Stimulated activated CD4-positive, alpha-beta T cell treated with anti-CD3 and anti-CD28 coated beads, TNF-alpha, amount 100 ng/mL, for 1 hour (primary cell): ENCODE measurements around the gene MAPK4.

Experiments used
- DNase-seq, 3 donors: peaks; one replicate each; pipeline ENCODE4 v3.0.0-alpha.2; 2020; ENCODE audit warnings: low read depth in 3 of 3, low spot score in 1 of 3

Gene MAPK4

DNA sequence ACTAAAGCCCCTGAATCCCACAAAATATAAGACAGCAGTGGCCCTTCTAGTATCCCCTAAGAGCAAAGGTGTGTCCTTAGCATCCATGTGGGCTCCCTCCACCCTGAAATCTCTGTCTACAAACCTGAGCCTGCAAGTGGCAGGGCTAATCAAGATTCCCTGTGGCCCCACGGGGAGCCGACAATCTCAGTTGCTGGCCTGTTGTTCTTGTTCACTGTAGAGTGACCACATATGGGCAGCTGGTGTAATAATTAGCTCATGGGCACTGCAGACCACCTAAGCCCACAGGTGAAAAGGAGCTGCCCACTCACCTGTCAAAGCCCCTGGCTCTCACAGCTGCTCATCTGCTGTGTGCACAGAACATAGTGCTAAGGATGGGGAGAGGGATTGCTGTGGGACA is 157.7 kb downstream of the MAPK4 start:
- DNase-seq: no peak

DNA sequence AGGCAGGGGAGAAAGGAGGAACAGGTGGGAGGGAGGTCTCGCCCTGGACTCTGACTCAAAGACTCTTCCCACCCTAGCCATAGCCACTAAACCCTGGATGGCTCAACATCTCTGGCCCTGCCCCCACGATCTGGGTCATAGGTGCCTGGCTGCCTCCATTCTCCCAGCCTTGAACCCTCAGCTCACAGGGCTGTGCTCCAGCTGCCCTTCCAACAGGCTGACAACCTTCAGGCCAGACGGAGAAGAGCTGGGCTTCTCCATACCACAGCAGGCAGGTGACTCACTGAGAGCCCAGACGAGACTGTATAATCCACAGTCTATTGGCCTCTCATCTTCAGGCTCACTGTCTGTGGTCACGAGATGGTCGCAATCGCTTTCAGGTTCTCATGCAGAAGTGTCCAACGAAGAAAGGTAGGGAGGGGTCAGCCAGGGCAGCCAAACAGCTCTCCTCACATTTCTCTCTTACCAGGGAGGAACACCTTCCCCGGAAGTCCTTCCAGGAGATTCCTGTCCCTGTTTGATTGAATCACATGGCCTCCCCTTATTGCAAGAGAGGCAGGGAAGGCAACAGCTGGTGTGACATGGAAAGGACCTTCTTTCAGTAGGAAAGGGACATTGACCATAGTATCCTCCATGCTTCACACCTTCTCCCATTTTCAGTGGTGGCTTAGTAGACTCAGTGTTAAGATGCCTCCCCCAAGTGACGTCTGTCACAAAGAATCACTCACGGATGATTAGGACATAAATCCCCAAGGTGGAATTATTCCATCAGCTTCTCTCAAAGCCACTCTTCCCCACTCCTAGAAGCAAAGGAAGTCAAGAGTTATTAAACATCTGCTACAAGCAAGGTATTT is 159.8 kb downstream of the MAPK4 start:
- no peak for DNase-seq

DNA sequence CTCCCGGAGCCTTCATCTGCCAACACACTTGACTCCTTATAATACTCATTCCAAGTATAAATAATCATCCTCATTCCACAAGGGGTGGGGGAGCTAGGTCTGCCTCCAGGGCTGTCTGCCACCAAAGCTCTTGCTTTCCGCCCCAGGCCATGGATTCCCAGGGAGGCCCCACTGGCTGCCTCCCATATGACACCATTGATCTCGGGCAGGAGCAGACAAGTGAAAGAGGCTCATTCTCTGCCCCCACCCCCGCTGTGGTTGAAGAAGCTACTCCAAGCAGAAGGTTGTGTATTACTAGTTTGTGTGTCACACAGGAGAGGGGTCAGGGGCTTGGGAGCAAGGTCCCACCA is 160.4 kb downstream of the MAPK4 start:
- DNase-seq: no peak

DNA sequence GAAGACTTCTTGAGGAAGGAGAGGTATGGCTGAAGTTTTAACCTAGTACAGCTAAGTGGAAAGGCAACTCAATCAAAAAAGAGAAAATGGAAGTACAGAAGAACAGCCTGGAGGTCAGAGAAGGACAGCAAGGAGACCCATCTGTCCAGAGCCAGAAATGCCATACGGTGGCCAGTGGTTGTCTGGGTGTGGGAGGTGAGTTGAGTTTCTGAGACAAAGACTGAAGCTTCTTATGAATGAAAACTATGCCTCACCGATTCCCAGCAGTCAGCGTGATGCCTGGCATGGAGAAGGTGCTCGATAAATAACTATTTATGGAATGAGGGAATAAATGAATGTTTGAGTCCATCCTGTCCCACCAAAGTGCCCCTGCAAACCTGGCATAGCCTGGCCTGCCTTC is 161.1 kb downstream of the MAPK4 start:
- no peak for DNase-seq

DNA sequence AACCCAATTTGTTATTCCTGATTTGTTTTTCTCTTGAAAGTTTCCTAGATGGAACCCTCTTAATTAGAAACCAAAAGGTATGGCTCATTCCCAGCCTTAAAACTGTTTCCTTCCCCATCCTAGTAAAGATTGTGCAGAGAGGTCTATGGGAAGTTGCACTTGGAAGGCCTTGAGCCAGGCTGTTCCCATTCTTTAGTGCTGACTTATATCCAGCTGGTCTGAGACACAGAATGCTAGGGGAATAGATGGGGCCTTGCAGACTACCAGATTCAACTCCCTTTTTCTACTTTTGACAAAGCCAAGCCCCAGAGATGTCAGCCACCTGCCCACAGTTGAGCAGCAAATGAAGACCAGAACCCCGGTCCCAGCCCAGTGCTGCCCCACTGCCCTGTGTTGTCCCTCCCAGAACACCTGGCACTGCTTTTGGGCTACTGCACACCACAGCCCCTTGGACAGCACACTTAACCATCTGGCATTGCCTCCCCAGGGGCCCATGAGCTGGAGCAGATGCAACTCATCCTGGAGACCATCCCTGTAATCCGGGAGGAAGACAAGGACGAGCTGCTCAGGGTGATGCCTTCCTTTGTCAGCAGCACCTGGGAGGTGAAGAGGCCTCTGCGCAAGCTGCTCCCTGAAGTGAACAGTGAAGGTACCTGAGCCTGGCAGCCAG is 161.7 kb downstream of the MAPK4 start:
- no peak for DNase-seq

DNA sequence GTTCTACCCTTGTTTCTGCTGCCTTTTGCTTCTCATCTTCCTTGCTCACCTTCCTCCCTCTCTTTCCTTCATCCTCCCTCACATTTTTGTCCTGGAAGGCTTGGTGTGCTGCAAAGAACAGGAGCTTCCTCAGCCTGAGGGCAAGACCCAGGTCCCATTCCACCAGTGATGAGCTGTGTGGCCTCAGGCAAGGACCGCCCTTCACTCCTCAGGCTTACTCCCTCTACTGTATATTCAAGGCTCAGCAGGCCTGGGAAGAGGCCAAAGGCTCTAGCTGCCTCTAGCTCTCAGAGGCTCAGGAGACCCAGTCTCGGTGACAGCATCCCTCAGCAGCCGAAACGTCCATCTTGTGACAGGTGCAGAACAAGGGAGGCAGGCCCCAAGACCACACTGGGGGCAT is 162.4 kb downstream of the MAPK4 start:
- DNase-seq: no peak

DNA sequence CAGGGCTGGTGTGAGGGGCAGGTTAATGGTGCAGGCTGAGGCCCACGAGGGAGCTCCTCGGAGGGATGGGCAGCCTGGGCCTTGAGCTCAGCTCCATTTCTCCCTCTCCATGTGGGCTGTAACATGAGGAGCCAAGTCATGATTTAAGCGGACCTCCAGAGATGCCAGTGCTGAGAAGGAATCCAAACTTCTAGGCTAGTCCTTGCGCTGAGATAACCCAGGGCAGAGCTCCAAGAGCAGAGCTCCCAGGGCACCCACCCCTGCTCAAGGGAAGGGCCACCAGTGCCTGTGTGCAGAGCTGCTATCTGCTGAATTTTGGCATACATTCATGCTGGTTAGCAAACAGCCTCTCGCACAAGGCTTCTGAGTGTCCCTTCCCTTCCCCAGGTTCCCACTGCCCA is 164.9 kb downstream of the MAPK4 start:
- DNase-seq: no peak

DNA sequence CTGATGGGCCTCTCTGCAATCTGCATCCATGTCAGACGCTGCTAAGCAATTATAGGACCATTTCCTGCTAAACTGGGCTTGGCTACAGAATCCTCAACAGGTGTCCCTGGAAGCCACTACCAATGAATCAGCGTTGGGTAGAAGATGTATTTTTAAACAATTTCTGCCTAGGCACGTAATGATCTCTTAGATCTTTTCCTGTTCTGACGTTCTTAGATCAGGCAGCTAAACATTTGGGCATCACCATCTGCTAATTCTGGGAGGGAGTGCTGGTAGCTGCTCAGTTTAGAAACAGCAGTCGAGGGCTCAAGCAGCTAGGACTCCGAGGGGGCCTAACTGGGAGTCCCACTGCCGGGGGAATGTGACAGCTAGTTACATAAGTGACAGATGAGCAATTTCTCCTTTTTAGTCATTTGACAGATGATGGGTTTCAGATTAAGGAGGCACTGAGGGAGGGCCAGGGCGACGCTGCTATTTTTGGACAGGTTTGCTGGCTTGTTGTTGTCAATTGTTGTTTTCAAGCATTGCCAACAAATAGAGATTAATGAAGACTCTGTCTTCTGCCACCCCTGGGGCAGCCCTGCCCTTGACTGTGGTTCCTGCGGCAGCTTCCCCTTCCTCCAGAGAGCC is 167.2 kb downstream of the MAPK4 start:
- no peak for DNase-seq

DNA sequence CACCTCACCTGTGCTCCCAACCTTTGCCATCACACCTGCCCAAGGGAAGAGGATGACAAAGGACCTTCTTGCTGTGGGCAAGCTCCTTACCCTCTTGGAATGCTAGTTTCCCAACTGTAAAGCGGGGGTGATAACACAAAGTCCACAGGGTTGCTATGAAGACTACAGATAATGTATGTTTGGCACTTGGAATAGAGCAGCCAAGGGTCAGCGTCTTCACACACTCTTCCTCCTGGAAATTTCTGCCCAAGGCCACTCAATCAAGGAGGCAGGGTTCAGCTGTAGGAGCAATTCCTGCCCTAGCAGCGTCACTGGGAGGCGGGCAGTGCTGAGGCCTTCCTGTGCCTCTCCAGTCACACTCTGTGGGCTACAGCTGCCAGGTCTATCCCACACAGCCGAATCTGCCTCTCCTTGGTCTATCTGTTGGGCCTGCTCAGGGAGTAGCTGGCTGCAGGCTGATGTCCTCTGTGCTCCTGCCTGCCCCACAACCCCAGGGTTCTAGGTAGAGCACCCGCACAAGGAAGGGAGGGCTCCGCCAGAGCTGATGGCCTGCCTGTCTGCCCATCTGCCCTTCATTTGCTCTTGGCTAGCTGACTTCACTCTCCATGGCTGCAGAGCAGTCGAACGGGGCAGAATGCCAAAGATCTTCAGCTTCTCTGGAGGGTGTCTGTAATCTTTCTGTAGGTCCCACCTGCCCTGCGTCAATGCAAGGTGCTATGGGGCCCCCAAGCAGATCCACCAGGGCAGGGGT is 168.0 kb downstream of the MAPK4 start:
- no peak for DNase-seq

DNA sequence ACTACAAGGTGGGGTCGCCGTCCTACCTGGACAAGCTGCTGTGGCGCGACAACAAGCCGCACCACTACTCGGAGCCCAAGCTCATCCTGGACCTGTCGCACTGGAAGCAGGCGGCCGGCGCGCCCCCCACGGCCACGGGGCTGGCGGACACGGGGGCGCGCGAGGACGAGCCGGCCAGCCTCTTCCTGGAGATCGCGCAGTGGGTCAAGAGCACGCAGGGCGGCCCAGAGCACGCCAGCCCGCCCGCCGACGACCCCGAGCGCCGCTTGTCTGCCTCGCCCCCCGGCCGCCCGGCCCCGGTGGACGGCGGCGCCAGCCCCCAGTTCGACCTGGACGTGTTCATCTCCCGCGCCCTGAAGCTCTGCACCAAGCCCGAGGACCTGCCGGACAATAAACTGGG is 169.5 kb downstream of the MAPK4 start:
- DNase-seq: no peak

DNA sequence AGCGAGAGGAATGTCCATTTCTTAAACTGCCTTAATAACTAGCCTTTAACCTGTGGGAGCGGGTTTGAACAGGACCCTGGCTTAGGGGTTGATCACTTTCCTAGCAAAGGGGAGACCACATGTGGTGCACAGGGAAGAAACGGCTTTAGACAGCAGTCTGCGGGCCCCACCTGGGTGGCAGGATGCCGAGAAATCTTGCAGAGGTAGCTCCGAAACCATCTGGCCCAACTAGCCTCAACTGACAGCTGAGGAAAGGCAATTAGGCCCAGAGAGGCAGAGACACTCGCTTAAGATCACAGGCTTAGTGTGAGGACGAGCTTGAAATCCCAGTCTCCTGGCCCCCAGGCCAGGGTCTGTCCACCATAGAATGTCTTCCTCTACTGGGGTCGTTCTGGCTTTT is 170.1 kb downstream of the MAPK4 start:
- no peak for DNase-seq

DNA sequence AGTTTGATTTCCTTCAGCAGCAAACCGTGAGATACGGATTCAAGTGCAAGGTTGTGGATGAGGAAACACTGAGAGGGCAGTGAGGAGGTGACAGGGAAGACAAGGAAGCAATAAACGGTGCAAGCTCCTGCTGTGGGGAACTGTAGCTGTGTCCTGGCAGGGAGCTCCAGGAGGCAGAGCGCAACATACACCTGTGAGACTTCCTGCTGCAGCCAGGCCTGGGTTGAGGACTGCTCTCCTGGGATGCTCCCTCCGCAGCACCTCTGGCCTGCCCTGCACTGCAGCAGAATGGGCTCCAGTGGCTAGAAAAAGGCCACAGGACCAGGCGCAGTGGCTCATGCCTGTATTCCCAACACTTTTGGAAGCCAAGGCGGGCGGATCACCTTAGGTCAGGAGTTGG is 174.5 kb downstream of the MAPK4 start:
- DNase-seq: no peak

DNA sequence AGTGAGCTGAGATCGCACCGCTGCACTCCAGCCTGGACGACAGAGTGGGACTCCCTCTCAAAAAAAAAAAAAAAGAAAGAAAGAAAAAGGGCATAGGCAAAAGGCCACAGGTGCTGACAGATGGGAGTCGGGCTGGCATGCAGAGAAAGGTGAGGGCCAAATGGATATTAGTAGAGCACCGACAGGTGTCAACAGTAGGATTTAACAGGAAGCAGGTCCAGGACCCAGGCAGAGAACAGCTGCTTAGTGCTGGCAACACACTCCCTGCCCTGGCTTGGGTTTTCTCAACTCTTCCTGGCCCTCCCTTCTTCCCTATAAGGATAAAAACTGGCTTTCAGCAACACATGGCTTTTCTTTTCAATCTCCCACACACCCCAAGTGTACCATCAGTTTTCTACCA is 175.0 kb downstream of the MAPK4 start:
- DNase-seq: no peak

DNA sequence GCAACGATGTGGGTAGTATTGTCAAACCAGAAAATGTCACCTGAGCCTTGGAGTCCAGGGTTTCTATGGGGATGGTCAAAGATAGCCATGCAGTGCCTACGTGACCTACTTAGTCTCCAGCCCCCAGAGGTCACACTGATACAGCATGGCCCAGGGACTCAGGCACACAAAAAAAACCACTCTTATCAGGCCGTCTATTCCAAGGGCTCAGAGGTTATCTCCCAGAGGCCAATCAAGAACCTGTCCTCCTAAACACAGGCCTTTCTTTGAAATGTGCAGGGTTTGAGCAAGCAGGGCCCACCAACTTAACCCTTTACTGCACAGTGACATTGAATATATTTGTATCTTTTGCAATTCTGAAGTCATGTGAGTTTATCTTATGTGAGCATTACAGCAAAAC is 177.2 kb downstream of the MAPK4 start:
- no peak for DNase-seq

DNA sequence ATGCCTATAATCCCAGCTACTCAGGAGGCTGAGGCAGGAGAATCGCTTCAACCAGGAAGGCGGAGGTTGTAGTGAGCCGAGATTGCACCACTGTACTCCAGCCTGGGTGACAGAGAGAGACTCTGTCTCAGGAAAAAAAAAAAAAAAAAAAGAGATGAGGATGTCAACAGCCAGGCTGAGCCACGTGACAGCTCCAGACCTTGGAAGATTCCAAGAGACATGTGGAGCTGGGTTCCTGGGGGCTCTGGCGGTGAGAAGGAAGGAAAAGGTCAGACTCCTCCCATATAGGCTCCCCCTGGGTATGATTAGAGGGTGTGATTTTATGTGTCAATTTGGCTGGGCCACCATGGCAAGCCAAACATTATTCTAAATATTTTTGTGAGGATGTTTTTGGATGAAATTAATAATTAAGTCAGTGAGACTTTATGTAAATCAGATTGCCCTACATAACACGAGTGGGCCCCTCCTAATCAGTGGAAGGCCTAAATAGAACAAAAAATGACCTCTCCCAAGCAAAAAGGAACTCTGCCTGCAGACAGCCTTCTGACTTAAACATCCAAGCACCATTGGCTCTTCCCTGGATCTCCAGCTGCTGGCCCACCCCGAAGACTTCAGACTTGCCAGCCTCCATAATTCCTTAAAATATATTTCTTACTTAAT is 178.3 kb downstream of the MAPK4 start:
- DNase-seq: no peak

DNA sequence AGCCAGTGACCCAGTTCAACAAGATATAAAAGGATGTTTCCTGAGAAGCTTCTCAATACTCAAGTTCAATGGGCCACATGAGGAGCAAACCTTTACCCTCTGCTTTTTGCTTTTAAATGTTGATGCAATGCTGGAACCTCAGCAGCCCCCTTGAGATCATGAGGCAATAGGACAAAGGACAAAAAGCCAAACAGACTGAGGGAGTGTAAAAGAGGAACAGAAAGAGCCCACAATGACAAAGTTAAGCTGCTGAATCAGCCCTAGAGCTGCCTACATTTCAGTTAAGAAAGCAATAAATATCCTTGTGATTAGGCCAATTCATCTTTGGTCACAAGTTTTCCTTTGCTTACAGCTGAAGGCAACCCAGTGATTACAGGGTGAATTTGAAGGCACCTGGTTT is 183.1 kb downstream of the MAPK4 start:
- DNase-seq: no peak

DNA sequence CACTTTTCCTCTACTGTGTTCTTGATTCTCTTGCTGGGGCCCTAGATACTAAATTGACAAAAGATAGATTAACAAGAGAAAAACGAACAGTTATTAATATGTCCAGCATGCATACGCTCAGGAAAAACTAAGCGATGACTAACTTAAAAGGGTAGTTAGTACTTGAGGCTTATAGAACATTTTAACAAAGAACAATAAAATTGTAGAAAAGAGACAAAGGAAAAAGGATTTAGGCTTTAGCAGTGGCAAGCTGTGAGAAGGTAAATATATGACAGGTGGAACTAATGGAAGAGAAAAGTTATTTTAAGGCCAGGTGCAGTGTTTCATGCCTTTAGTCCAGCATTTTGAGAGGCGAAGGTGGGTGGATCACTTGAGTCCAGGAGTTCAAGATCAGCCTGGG is 184.4 kb downstream of the MAPK4 start:
- no peak for DNase-seq

DNA sequence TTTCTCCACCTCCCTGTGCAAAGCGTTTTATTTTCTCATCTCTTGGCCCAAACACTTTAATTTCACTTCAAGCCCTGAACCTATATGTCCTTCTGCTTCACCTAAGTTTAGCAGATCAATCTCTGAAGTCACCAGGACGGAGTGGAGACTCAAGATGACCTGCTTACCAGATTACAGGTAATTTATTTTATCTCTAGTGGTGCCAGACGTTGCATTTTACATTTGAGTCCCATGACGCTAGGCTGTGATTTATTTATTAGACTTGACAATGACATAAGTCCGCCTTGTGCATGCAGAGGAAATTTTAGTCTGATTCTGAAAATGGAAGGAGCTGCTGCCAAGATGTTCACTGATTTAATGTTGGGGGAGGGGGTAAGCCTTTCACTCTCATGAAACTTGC is 186.1 kb downstream of the MAPK4 start:
- no peak for DNase-seq

DNA sequence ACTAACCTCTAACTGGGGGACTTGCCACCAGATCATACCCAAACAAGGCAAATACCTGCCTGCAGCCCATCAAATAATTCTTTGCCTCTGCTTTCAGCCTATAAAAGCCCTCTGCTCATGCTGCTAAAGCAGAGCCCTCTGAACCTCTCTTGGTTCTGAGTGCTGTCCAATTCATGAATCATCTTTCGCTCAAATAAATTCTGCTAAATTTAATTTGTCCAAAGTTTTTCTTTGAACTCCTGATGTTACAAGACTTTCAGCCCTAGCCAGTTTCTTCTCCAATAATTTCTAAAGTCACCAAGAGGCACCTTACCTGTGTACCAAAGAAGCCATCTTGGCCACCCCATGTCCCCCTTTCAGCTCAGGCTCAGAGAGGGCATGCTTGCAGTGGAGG is 188.0 kb downstream of the MAPK4 start:
- DNase-seq: no peak

DNA sequence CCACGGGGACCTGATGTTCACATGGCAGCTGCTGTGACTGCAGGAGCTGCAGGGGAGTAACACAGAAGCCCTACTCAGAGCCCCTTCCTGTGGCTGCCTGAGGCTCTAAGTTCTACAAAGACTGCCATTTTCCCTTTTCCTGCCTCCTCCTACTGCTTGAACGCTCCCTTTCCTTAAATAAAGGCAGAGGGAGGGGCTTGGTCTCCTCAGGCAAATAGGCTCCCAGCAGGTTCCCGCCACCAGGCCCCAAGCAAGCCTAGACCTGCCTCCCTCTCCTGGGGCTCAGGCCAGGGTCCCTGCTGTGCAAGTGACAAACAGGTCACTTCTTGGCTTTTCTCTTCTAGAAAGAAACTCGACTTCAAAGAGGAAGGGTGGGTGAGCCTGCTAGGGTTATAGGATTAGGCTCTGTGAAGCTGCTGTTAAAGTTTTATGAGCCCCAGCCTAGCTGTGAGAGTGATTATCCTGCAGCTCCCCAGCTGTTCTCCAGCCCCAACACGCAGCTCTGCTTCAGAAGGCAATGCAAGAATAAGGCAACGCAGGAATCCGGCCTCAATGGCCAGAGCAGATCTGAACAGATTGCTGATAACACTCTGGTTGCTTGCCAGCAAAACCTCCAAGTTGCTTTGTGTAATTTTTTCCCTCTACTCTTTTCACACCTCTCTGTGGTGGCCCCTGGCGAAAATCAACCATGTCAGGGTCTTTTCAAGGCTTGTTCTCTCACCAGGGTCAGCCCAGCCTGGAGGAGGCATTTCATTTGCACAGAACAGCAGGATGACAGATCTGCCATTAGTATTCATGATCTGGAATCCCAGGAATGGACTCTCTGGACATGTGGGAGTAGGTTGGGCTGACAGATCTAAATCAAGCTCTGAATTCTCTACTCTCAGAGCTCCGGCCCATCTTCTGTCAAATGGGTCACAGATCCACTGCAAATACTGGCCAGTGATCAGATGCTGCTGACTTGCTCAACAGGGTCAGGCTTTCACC is 188.6 kb downstream of the MAPK4 start:
- DNase-seq: no peak
